Measurements from ENCODE around the gene PRKCA. TPM values are rescaled to one million over a fixed set of nuclear protein-coding genes. Genes with fewer than 3 reads are reported as not detected.

Gene PRKCA
- total RNA-seq, 1 donor from 2014 or later: 5.6 TPM

DNA sequence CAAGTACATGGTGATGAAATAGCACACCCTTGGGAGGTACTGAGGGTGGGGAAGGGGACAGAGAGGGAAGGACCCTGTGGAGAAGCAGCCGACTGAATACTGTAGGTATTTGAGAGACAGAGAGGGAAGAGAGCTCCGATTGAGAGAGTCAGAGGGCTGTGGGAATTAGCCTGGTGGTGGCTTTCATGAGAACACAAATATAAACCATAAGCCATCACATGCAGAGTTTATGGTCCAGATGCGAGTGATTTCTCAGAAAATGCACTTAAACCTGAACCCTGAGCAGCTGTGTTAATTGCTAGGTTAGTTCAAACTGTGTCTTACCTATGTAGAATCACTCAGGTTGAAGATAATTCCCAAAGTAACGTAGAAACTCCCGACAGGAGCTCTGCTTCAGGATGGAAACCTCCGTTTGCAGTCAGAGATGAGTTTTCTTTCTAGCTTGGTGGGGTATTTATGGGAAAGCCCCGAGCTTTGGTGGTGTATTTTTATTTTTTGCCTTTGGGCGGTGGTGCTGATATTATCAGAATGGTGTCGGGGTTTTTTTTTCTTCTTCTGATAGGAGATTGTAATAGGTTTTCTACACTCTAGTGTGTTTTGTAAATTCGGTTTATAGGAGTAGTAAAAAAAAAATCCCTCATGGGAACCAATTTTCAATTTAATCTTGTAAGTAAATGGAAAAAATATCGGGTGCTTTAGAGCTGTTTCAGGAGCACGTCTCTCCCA, 347.6 kb downstream of the PRKCA start:
- no peak overlapping the region for H3K4me3 ChIP-seq
- no peaks in the 10 kb centered on the region for H3K9me3 ChIP-seq (replicated peaks)
- TF ChIP-seq, protein P1, sequence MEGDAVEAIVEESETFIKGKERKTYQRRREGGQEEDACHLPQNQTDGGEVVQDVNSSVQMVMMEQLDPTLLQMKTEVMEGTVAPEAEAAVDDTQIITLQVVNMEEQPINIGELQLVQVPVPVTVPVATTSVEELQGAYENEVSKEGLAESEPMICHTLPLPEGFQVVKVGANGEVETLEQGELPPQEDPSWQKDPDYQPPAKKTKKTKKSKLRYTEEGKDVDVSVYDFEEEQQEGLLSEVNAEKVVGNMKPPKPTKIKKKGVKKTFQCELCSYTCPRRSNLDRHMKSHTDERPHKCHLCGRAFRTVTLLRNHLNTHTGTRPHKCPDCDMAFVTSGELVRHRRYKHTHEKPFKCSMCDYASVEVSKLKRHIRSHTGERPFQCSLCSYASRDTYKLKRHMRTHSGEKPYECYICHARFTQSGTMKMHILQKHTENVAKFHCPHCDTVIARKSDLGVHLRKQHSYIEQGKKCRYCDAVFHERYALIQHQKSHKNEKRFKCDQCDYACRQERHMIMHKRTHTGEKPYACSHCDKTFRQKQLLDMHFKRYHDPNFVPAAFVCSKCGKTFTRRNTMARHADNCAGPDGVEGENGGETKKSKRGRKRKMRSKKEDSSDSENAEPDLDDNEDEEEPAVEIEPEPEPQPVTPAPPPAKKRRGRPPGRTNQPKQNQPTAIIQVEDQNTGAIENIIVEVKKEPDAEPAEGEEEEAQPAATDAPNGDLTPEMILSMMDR (IDR thresholded peaks at IDR 0.05; ENCODE audit: borderline replicate concordance): no peak
- no peak for DNase-seq
- H3K4me1 ChIP-seq: no peaks in the 10 kb centered on the region
- H3K27me3 ChIP-seq (ENCODE audit: low read depth): no peaks in the 10 kb centered on the region
- no peak overlapping the region for H3K27ac ChIP-seq (replicated peaks)
- H3K36me3 ChIP-seq: peaks cover 6% of the 10 kb centered on the region
- intact Hi-C loops (cut with micrococcal nuclease): no loop called here

DNA sequence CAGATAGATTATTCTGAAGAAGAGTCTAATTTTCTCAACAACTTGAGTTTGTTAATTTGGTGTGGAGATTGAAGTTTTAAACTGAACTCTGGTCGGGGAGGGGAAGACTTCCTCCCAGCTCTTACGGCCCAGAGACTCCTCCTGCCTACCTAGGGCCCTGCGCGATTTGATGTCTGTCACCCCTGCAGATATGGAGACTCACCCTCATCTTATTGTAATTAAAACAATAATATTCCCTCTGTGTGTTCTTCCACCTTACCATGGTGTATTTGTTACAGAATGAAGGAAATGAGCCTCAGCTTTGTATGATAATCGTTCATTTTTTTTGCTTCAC, 348.1 kb downstream of the PRKCA start:
- no peaks in the 10 kb centered on the region for H3K4me1 ChIP-seq
- TF ChIP-seq, protein P1 (IDR thresholded peaks at IDR 0.05; ENCODE audit: borderline replicate concordance): no peak
- H3K27ac ChIP-seq (replicated peaks): no peak overlapping the region
- H3K9me3 ChIP-seq (replicated peaks): no peaks in the 10 kb centered on the region
- intact Hi-C loops (cut with micrococcal nuclease): no loop called here
- peaks cover 6% of the 10 kb centered on the region for H3K36me3 ChIP-seq
- H3K27me3 ChIP-seq (ENCODE audit: low read depth): no peaks in the 10 kb centered on the region
- H3K4me3 ChIP-seq: no peak overlapping the region
- DNase-seq: no peak

DNA sequence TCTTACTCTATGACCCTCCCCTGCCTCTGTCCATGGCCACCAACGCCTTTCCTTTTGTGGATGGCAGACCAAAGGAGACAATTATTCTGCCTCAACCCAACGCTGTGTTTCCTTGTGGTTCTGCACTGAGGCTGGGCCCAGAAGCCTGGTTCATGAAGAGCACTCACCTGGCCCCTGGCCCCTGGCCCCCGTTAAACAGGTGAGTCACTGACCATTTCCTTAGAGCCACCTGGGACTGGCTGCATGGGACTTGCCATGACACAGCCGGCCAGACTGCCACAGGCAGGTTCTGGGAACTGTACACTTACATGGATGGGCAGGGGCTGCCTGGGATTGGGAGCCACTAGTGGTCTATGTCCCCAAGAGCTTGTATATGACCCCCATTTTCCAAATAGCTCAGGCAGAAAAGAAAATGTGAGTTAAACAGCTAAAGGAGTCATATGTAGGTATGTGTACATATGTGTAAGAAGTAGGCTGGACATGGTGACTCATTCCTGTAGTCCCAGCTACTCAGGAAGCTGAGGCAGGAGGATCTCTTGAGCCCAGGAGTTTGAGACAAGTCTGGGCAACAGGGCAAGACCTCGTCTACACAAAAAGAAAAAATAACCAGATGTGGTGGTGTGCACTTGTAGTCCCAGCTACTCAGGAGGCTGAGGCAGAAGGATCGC, 350.6 kb downstream of the PRKCA start:
- Histone ChIP-seq H3K4me3 (no peak overlapping the region), H3K4me1 (no peaks in the 10 kb centered on the region)
- intact Hi-C loops (cut with micrococcal nuclease): no loop called here

DNA sequence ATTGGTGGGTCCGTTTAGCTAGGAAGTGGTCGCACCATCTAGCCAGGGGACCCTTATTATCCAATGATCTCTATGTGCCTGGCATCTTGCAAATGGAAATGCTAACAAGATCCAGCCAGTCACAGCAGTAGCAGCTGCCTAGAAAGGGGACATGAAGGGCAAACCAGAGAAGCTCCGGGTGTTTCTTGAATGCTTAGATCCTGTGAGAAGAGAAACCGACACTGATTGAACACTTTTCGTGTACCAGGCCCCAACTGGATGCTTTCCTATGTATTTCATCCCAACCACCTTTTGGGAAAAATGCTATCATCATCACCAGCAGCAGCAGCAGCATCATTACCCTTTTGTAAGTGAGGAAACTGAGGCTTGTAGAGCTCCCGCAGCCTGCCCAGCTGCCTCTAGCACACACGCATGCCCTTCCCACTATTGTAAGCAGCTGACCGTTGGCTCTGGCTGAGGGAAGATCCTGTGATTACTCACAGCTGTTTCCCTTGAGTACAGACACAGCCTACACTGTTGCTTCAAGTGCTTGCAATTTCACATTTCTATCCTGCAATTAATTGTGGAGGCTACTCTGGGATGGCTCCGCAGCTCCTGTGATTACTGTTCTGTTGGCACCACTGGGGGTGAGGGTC, 351.8 kb downstream of the PRKCA start:
- Histone ChIP-seq H3K27ac (replicated peaks) (no peak overlapping the region), H3K4me3 (no peak overlapping the region), H3K4me1 (no peaks in the 10 kb centered on the region), H3K9me3 (replicated peaks) (no peaks in the 10 kb centered on the region), H3K36me3 (no peaks in the 10 kb centered on the region), H3K27me3 (ENCODE audit: low read depth) (no peaks in the 10 kb centered on the region)
- DNase-seq: no peak
- intact Hi-C loops (cut with micrococcal nuclease): no loop called here
- TF ChIP-seq, protein P1 (IDR thresholded peaks at IDR 0.05; ENCODE audit: borderline replicate concordance): no peak

More for the DNA sequence above, 350.6 kb downstream of the PRKCA start:
- TF ChIP-seq, protein P1 (IDR thresholded peaks at IDR 0.05; ENCODE audit: borderline replicate concordance): no peak
- Histone ChIP-seq H3K9me3 (replicated peaks) (no peaks in the 10 kb centered on the region), H3K27me3 (ENCODE audit: low read depth) (no peaks in the 10 kb centered on the region), H3K36me3 (no peaks in the 10 kb centered on the region), H3K27ac (replicated peaks) (no peak overlapping the region)
- no peak for DNase-seq

DNA sequence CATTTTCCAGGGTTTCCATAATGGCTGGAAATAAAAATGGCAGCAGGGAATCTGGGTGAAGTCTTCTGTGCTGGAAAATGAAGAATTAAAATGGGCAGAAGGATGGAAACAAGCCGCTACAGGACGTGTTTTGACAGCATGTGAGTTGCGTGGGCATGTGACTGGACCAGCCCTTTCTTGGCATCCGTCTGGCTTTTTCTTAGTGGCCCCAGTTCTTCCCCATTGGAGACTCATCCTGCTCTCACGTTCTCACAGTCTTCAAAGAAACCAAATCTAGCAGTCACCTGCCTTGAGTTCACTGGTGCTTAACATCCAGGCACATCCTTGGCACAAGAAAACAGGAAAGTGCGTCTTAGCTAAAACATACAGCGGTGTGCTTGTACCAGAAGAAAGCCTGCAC, 352.4 kb downstream of the PRKCA start:
- intact Hi-C loops (cut with micrococcal nuclease): no loop called here
- H3K4me1 ChIP-seq: no peaks in the 10 kb centered on the region
- no peaks in the 10 kb centered on the region for H3K36me3 ChIP-seq
- no peak overlapping the region for H3K27ac ChIP-seq (replicated peaks)
- TF ChIP-seq, protein P1 (IDR thresholded peaks at IDR 0.05; ENCODE audit: borderline replicate concordance): no peak
- no peak for DNase-seq
- no peak overlapping the region for H3K4me3 ChIP-seq
- no peaks in the 10 kb centered on the region for H3K9me3 ChIP-seq (replicated peaks)
- H3K27me3 ChIP-seq (ENCODE audit: low read depth): no peaks in the 10 kb centered on the region
